Dendritic cell treated with granulocyte-macrophage colony-stimulating factor and Interleukin-4, amounts not matched to agents 40 ng/mL and 50 ng/mL, for 4 days (primary cell): ENCODE measurements around the gene HOXA10.
A peak's percentile ranks its signal among the peaks of the same experiment; 100 is the strongest.

ENCODE experiments used
- H3K27ac Mint-ChIP-seq: one replicate; pipeline ENCODE4 v1.8.0; 2022; ENCODE audit warnings: mild to moderate bottlenecking, mixed read lengths
- H3K27me3 Mint-ChIP-seq: one replicate; pipeline ENCODE4 v1.8.0; 2022; ENCODE audit warnings: mild to moderate bottlenecking, mixed read lengths
- H3K36me3 Mint-ChIP-seq: one replicate; pipeline ENCODE4 v1.8.0; 2022; ENCODE audit warnings: low read depth, mixed read lengths
- H3K4me1 Mint-ChIP-seq: one replicate; pipeline ENCODE4 v1.8.0; 2022; ENCODE audit warnings: low read depth, mixed read lengths
- H3K4me3 Mint-ChIP-seq: one replicate; pipeline ENCODE4 v1.8.0; 2022; ENCODE audit warnings: mild to moderate bottlenecking, moderate library complexity, mixed read lengths
- H3K9me3 Mint-ChIP-seq: one replicate; pipeline ENCODE4 v1.8.0; 2022; ENCODE audit warnings: mixed read lengths
- intact Hi-C: fragments of 100-400 bp; cut with micrococcal nuclease; formaldehyde crosslinking; loops from one replicate; pipeline ENCODE4 v1.15.0; 2022

Gene HOXA10

GRCh38 chr7:27133409-27134231 lies 40.5 kb downstream of the HOXA10 start:
- H3K36me3 Mint-ChIP-seq, result no peaks in the 10 kb centered on the region
- no peak overlapping the region for H3K4me3 Mint-ChIP-seq
- H3K27ac Mint-ChIP-seq, result no peak overlapping the region
- H3K9me3 Mint-ChIP-seq, result no peaks in the 10 kb centered on the region
- intact Hi-C loops, result no loop called here
- peaks cover 43% of the 10 kb centered on the region for H3K27me3 Mint-ChIP-seq
- H3K4me1 Mint-ChIP-seq, result peaks cover 28% of the 10 kb centered on the region

- peaks cover 45% of the 10 kb centered on the region for H3K27me3 Mint-ChIP-seq
- H3K36me3 Mint-ChIP-seq, result no peaks in the 10 kb centered on the region
- no peak overlapping the region for H3K27ac Mint-ChIP-seq
- peaks cover 28% of the 10 kb centered on the region for H3K4me1 Mint-ChIP-seq
- intact Hi-C loops, result no loop called here
- H3K4me3 Mint-ChIP-seq, result no peak overlapping the region
- H3K9me3 Mint-ChIP-seq, result no peaks in the 10 kb centered on the region
Observed at GRCh38 chr7:27132978-27133377, 41.1 kb downstream of the HOXA10 start.

- intact Hi-C loops, result no loop called here
- no peaks in the 10 kb centered on the region for H3K9me3 Mint-ChIP-seq
- H3K4me1 Mint-ChIP-seq, result peaks cover 26% of the 10 kb centered on the region
- H3K27ac Mint-ChIP-seq, result no peak overlapping the region
- peaks cover 45% of the 10 kb centered on the region for H3K27me3 Mint-ChIP-seq
- no peak overlapping the region for H3K4me3 Mint-ChIP-seq
- no peaks in the 10 kb centered on the region for H3K36me3 Mint-ChIP-seq
Observed at GRCh38 chr7:27132214-27132613, 41.9 kb downstream of the HOXA10 start.

- Mint-ChIP-seq H3K36me3 (no peaks in the 10 kb centered on the region), H3K4me3 (peak overlapping the region; percentile 80), H3K4me1 (peaks cover 21% of the 10 kb centered on the region), H3K27me3 (peaks cover 42% of the 10 kb centered on the region), H3K27ac (peak overlapping the region; percentile 91), H3K9me3 (no peaks in the 10 kb centered on the region)
- intact Hi-C loops, result no loop called here
Observed at GRCh38 chr7:27131390-27131819, 42.7 kb downstream of the HOXA10 start.

GRCh38 chr7:27130540-27131389 lies 43.4 kb downstream of the HOXA10 start, which contains the start of gene HOXA4:
Gene HOXA4, minus strand, starts transcription at chr7:27130757. Its CDS starts 24 bp downstream, at chr7:27130733.
- Mint-ChIP-seq H3K9me3 (no peaks in the 10 kb centered on the region), H3K27me3 (peaks cover 38% of the 10 kb centered on the region), H3K36me3 (no peaks in the 10 kb centered on the region), H3K27ac (peak within 1 kb of the TSS; percentile 91), H3K4me1 (peaks cover 16% of the 10 kb centered on the region), H3K4me3 (peak within 1 kb of the TSS; percentile 80)
- intact Hi-C loops, result loop anchor here (1.0 kb wide), 1 partner anchor 33 kb away; no protein-coding TSS in a partner anchor

- intact Hi-C loops, result loop anchor here (1.0 kb wide), 1 partner anchor 33 kb away; no protein-coding TSS in a partner anchor
- Mint-ChIP-seq H3K9me3 (no peaks in the 10 kb centered on the region), H3K27me3 (peaks cover 39% of the 10 kb centered on the region), H3K36me3 (no peaks in the 10 kb centered on the region), H3K27ac (peak overlapping the region; percentile 91), H3K4me1 (peaks cover 12% of the 10 kb centered on the region), H3K4me3 (peak overlapping the region; percentile 80)
Observed at GRCh38 chr7:27129729-27130539, 44.2 kb downstream of the HOXA10 start.

GRCh38 chr7:27128776-27129728 lies 45.1 kb downstream of the HOXA10 start:
- H3K4me3 Mint-ChIP-seq, result no peak overlapping the region
- H3K27ac Mint-ChIP-seq, result no peak overlapping the region
- no peaks in the 10 kb centered on the region for H3K9me3 Mint-ChIP-seq
- peaks cover 3% of the 10 kb centered on the region for H3K4me1 Mint-ChIP-seq
- H3K36me3 Mint-ChIP-seq, result no peaks in the 10 kb centered on the region
- intact Hi-C loops, result no loop called here
- H3K27me3 Mint-ChIP-seq, result peaks cover 40% of the 10 kb centered on the region

GRCh38 chr7:27128034-27128433 lies 46.1 kb downstream of the HOXA10 start:
- Mint-ChIP-seq H3K27ac (no peak overlapping the region), H3K36me3 (no peaks in the 10 kb centered on the region), H3K4me3 (no peak overlapping the region), H3K27me3 (peaks cover 37% of the 10 kb centered on the region), H3K9me3 (no peaks in the 10 kb centered on the region), H3K4me1 (no peaks in the 10 kb centered on the region)
- intact Hi-C loops, result no loop called here

- intact Hi-C loops, result no loop called here
- Mint-ChIP-seq H3K4me3 (no peak overlapping the region), H3K4me1 (no peaks in the 10 kb centered on the region), H3K9me3 (no peaks in the 10 kb centered on the region), H3K27me3 (peaks cover 37% of the 10 kb centered on the region), H3K27ac (no peak overlapping the region), H3K36me3 (no peaks in the 10 kb centered on the region)
Observed at GRCh38 chr7:27126596-27127327, 47.4 kb downstream of the HOXA10 start.

- H3K9me3 Mint-ChIP-seq, result no peaks in the 10 kb centered on the region
- H3K27me3 Mint-ChIP-seq, result peaks cover 37% of the 10 kb centered on the region
- H3K27ac Mint-ChIP-seq, result no peak overlapping the region
- H3K4me3 Mint-ChIP-seq, result no peak overlapping the region
- intact Hi-C loops, result no loop called here
- H3K4me1 Mint-ChIP-seq, result no peaks in the 10 kb centered on the region
- H3K36me3 Mint-ChIP-seq, result no peaks in the 10 kb centered on the region
Observed at GRCh38 chr7:27125986-27126394, 48.1 kb downstream of the HOXA10 start.

- peaks cover 37% of the 10 kb centered on the region for H3K27me3 Mint-ChIP-seq
- no peaks in the 10 kb centered on the region for H3K36me3 Mint-ChIP-seq
- H3K27ac Mint-ChIP-seq, result no peak overlapping the region
- H3K9me3 Mint-ChIP-seq, result no peaks in the 10 kb centered on the region
- H3K4me3 Mint-ChIP-seq, result no peak overlapping the region
- H3K4me1 Mint-ChIP-seq, result no peaks in the 10 kb centered on the region
- intact Hi-C loops, result no loop called here
Observed at GRCh38 chr7:27124902-27125689, 49.0 kb downstream of the HOXA10 start.
